Memory B cell (primary cell): ENCODE measurements around the gene NPC2.
"Not testable (repeated sequence)": the region's sequence is repeated elsewhere in the genome, so short reads cannot be mapped to it uniquely, and the experiment has no call there.

Source experiments
- ATAC-seq: fragments of 150-1000 bp; cut with Tn5 transposase; 2 replicates; pipeline ENCODE4 v1.10.0; 2021; ENCODE audit warnings: low read depth, mild to moderate bottlenecking, moderate library complexity
- DNase-seq, 2 donors: peaks; one replicate each; pipeline ENCODE4 v3.0.0; 2022; ENCODE audit warnings: low spot score in 2 of 2
- H3K27ac Mint-ChIP-seq: one replicate; pipeline ENCODE4 v1.8.0; 2022; ENCODE audit warnings: mild to moderate bottlenecking, moderate library complexity, mixed read lengths
- H3K27me3 Mint-ChIP-seq: one replicate; pipeline ENCODE4 v1.8.0; 2022; ENCODE audit warnings: mixed read lengths
- H3K36me3 Mint-ChIP-seq: one replicate; pipeline ENCODE4 v1.8.0; 2022; ENCODE audit warnings: mild to moderate bottlenecking, mixed read lengths
- H3K4me1 Mint-ChIP-seq: one replicate; pipeline ENCODE4 v1.8.0; 2022; ENCODE audit warnings: mixed read lengths
- H3K4me3 Mint-ChIP-seq: one replicate; pipeline ENCODE4 v1.8.0; 2022; ENCODE audit warnings: mild to moderate bottlenecking, moderate library complexity, mixed read lengths
- H3K9me3 Mint-ChIP-seq: one replicate; pipeline ENCODE4 v1.8.0; 2022; ENCODE audit warnings: mixed read lengths

Gene NPC2

DNA sequence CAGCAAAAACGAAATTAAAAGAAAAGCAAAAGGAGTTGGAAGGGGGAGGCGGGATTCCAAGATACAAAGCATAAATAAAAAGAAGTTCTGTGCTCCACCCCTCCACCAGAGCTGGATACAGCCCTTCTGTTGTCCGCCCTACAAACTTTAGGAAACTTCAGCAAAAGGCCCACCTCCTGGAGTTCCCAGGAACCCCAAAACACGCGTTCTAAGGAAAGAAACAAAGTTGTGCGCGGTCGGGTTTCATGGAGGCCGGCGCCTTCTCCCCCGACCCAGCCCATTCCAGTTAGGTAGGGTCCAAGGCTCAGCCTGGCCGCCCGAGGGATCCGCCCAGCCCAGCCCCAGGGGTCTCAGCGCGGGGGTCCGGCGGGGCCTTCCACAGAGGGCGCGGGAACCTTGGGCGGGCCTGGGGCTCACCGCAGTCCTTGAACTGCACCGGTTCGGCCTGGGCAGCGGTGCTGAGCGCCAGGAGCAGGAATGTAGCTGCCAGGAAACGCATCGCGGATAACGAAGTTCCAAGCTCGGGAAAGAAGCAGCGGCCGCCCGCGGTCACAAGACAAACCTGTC, at the start of gene NPC2:
TSS of gene NPC2 (minus strand) at position 530 of the 567 bp plus-strand sequence. CDS start at position 499, 31 bp downstream.
- no peak within 1 kb of the TSS for H3K4me3 Mint-ChIP-seq
- peaks cover 2% of the 10 kb centered on the region for H3K36me3 Mint-ChIP-seq
- DNase-seq (no peak), ATAC-seq (no peak)
- H3K27ac Mint-ChIP-seq: no peak within 1 kb of the TSS
- no peaks in the 10 kb centered on the region for H3K27me3 Mint-ChIP-seq
- peaks cover 22% of the 10 kb centered on the region for H3K4me1 Mint-ChIP-seq
- H3K9me3 Mint-ChIP-seq: no peaks in the 10 kb centered on the region

DNA sequence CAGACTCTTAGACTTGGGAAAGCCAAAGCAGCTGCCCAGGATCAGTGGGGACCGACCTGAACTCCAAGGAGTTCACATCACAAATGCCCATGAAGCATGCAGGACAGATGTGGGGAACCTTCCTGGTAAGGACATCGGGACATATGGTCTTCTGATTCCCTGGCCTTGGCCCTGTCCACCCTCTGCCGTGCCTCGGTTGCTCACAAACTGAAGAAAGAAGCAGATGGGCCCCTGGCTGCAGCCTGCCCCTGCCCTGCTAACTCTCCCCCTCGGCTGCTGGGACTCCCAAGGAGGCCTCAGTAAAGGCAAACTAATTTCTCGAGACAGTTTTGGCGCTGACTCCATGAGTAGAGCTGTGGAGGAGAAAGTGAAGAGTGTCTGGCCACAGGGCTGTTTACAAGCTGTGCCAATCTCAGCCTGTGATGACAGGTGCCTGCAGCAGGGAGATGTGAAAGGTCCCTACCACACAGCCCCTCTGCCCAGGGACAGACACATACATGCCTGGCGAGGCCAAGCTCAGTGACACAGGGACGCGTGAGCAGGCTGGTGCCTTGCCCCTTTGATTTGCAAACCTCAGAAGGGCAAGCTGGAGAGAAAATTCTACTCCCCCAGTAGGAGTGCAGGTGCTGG, 49.1 kb upstream of the NPC2 start:
- no peak overlapping the region for H3K4me3 Mint-ChIP-seq
- ATAC-seq (no peak), DNase-seq (no peak)
- peaks cover 13% of the 10 kb centered on the region for H3K27me3 Mint-ChIP-seq
- no peak overlapping the region for H3K27ac Mint-ChIP-seq
- no peaks in the 10 kb centered on the region for H3K4me1 Mint-ChIP-seq
- H3K9me3 Mint-ChIP-seq: no peaks in the 10 kb centered on the region
- H3K36me3 Mint-ChIP-seq: no peaks in the 10 kb centered on the region

DNA sequence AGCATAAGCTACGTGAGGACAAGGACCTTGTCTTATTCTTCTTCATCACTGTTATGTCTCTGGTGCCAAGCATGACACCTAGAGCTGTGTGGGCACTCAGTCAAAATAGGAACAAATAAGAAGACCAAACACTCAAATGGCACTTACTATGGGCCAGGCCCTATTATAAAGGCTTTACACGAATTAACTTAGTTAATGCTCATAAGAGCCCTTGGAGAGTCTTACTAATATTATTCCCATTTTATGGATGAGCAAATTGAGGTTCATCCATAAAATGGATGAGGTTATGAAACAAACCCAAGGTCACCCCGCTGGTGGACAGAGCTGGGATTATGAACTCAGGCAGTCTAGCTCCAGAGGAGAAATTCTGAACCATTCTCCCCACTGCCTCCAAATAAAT, 48.1 kb upstream of the NPC2 start:
- Mint-ChIP-seq H3K4me1 (no peaks in the 10 kb centered on the region), H3K27ac (no peak overlapping the region), H3K4me3 (no peak overlapping the region), H3K9me3 (no peaks in the 10 kb centered on the region), H3K27me3 (peaks cover 13% of the 10 kb centered on the region), H3K36me3 (no peaks in the 10 kb centered on the region)
- ATAC-seq: no peak
- no peak for DNase-seq

DNA sequence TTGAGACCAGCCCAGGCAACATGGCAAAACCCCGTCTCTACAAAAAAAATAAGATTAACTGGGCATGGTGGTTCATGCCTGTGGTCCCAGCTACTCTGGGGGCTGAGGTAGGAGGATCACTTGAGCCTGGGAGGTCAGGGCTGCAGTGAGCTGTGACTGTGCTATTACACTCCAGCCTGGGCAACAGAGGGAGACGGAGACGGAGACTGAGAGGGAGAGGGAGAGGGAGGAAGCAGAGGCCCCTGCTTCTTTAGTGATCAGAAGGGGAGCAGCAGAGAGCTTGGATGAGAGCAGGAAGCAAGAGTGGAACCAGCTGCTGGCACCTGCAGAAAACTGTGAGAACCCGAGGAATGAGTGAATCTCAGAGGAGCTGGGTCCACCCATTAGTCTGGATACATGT, 46.4 kb upstream of the NPC2 start:
- Mint-ChIP-seq H3K4me1 (no peaks in the 10 kb centered on the region), H3K27me3 (peaks cover 11% of the 10 kb centered on the region), H3K9me3 (no peaks in the 10 kb centered on the region), H3K36me3 (no peaks in the 10 kb centered on the region), H3K4me3 (no peak overlapping the region), H3K27ac (no peak overlapping the region)
- ATAC-seq (no peak), DNase-seq (no peak)

DNA sequence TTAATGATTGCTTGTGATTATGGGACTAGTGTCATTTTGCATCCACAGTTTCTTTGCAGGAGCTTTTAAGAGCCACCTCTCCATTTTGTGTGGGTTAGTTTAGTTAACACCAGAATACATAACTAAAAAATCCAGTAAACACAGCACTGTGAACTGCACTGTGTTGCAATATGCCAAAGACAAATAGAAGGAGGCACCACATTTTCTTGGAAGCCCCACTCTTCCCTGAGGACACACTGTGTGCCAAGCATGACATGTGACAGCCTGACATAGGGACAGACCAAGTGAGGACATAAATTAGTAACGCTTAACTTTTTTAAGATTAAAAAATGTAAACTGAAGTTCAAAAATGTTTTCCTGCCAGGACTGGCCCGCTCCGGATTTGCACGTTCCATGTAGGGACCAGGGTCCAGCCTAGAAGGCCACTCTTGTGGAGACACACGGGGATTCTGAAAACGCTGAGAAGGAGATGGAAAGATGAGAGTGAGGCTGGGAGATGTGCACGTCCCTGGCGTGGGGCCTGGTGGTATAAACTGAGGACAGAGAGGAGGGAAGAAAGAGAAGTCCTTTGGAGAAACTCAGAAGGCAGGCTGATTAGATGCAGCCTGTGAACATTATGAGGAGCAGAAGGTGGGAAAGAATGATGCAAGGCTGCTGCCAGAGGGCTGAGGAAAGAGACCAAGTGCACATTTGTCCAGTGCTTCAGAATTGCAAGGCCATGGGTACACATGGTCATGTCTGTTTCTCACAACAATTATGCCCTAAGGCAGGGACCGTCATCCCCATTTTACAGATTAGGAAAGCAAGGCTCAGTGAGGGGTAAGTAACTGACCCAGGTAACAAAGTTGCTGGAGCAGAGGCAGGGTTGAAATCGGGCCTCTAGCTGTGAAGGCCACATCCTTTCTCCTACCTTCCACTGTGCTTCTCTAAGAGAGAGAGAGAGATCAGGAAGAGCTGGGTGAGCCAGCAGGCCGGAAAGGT, 45.6 kb upstream of the NPC2 start:
- Mint-ChIP-seq H3K27ac (no peak overlapping the region), H3K27me3 (peaks cover 10% of the 10 kb centered on the region), H3K9me3 (no peaks in the 10 kb centered on the region), H3K36me3 (no peaks in the 10 kb centered on the region), H3K4me1 (no peaks in the 10 kb centered on the region), H3K4me3 (no peak overlapping the region)
- ATAC-seq (no peak), DNase-seq (no peak)

DNA sequence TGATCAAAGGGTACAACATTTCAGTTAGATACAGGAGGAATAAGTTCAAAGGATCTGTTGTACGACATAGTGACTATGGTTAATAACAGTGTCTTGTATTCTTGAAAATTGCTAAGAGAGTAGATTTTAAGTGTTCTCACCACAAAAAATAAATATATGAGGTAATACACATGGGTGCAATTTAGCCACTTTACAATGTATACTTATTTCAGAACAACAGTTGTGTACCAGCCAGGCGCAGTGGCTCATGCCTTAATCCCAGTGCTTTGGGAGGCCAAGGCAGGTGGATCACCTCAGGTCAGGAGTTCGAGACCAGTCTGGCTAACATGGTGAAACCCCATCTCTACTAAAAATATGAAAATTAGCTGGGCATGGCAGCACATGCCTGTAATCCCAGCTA, 43.2 kb upstream of the NPC2 start:
- H3K9me3 Mint-ChIP-seq, H3K27ac Mint-ChIP-seq, ATAC-seq, DNase-seq, H3K36me3 Mint-ChIP-seq, H3K4me1 Mint-ChIP-seq, H3K4me3 Mint-ChIP-seq, H3K27me3 Mint-ChIP-seq: not testable (repeated sequence)

DNA sequence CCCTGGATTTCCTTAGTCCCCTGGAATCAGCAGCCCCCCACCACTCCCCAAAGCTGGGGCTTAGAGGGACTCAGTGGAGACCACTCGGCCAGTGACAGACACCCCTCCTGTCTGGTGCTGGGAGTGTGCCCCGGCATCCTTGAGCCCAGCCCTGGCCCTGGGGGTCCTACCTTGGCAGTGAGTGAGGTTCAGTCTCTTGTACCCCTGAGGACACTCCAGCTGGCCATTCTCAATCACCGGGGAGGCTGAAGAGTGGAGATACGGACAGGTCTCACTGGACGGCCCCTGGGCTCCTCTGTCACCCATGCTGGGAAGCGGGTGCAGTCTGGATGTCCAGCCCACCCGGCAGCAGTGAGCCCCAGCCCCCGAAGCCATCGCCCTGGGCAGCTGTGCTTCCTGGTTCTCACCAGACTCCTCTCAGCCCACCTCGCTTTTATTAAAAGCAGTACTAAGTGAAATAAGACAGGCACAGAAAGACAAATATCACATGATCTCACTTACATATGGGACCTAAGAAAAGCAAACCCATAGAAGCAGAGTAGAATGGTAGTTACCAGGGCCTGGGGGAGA, 42.7 kb upstream of the NPC2 start:
- Mint-ChIP-seq H3K4me3 (no peak overlapping the region), H3K36me3 (no peaks in the 10 kb centered on the region), H3K9me3 (no peaks in the 10 kb centered on the region), H3K27ac (no peak overlapping the region), H3K27me3 (peaks cover 6% of the 10 kb centered on the region), H3K4me1 (peaks cover 2% of the 10 kb centered on the region)
- DNase-seq: no peak
- ATAC-seq: no peak

DNA sequence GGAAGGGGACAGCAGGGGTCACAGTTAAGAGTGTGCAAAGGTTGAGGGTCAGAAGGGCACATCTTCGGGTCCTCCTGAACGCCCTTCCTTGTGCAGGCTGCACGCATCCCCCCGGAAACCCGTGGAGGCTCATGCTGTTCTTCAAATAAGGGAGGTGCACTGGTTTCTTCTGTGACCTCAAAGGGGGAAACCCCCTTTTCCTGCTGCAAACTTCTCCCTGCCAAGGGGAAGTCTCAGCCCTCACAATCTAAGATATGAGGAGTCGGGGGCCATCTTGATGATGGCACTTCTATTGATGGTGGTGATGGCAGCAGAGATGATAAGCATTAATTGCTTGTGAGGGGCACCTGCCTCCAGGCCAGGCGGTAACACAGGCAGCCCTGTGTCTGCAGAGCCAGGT, 40.5 kb upstream of the NPC2 start:
- DNase-seq (no peak), ATAC-seq (no peak)
- Mint-ChIP-seq H3K36me3 (no peaks in the 10 kb centered on the region), H3K4me1 (peaks cover 2% of the 10 kb centered on the region), H3K9me3 (no peaks in the 10 kb centered on the region), H3K27me3 (peaks cover 1% of the 10 kb centered on the region), H3K4me3 (no peak overlapping the region), H3K27ac (no peak overlapping the region)

DNA sequence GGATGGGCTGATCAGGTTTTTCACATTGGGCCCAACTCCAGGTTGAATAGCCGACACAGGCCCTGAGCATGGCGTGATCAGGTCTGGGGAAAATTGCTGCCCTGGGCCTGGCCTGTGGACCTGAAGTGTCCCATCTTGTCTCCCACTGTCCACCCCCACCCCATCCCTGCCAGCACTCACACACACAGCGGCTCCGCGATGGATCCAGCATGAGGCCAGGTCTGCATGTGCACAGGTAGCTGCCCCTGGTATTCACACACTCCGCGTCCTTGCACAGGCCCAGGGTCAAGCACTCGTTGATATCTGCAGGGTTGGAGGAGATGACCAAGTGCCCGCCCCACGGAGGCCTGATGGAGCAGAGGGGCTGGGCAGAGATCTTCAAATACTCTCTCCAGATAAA, 39.1 kb upstream of the NPC2 start:
- H3K36me3 Mint-ChIP-seq: no peaks in the 10 kb centered on the region
- no peak for DNase-seq
- peaks cover 1% of the 10 kb centered on the region for H3K27me3 Mint-ChIP-seq
- H3K4me1 Mint-ChIP-seq: peaks cover 2% of the 10 kb centered on the region
- no peaks in the 10 kb centered on the region for H3K9me3 Mint-ChIP-seq
- no peak overlapping the region for H3K27ac Mint-ChIP-seq
- no peak for ATAC-seq
- no peak overlapping the region for H3K4me3 Mint-ChIP-seq

DNA sequence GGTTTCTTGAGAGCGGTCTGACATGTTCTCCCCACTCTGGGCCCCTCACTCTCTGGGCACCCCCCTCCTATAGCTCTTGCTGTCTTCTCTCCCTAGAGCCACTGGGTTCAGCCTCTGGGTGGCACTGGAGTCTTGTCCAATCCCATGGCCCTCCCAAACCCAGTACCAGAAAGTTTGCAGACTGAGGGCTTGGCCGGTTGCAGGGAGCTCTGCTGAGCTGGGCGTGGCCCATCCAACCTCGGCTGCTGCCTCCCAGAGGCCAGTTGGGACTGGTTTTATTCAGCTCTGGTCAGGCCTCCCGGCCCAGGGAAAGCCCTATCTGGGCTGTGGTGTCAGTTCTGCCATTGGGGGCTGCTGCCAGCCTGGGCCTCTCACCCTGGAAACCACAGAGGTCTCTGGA, 38.4 kb upstream of the NPC2 start:
- H3K36me3 Mint-ChIP-seq: no peaks in the 10 kb centered on the region
- H3K4me3 Mint-ChIP-seq: no peak overlapping the region
- DNase-seq: no peak
- peaks cover 3% of the 10 kb centered on the region for H3K4me1 Mint-ChIP-seq
- no peak for ATAC-seq
- H3K27ac Mint-ChIP-seq: no peak overlapping the region
- peaks cover 2% of the 10 kb centered on the region for H3K27me3 Mint-ChIP-seq
- no peaks in the 10 kb centered on the region for H3K9me3 Mint-ChIP-seq

DNA sequence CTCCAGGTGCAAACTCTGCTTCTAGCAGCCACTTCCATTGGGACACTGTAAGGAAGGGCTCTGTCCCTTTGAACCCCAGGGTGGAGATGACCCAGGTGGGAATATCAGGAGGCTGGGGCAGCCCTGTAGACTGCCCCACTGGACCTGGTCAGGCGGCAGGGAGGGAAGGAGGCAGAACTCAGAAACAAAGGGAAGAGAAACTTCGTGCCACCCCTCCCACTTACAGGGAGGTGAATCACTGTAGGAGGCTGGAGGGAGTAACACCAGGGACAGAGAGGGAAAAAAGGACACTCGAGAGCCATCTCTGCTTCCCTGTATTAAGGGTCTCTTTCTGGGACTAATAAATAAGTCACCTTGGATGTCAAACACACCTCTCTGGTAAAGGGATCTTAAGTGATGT, 37.9 kb upstream of the NPC2 start:
- Mint-ChIP-seq H3K27me3 (peaks cover 5% of the 10 kb centered on the region), H3K27ac (no peak overlapping the region), H3K9me3 (no peaks in the 10 kb centered on the region), H3K4me3 (no peak overlapping the region), H3K36me3 (no peaks in the 10 kb centered on the region), H3K4me1 (peaks cover 8% of the 10 kb centered on the region)
- DNase-seq (no peak), ATAC-seq (no peak)

DNA sequence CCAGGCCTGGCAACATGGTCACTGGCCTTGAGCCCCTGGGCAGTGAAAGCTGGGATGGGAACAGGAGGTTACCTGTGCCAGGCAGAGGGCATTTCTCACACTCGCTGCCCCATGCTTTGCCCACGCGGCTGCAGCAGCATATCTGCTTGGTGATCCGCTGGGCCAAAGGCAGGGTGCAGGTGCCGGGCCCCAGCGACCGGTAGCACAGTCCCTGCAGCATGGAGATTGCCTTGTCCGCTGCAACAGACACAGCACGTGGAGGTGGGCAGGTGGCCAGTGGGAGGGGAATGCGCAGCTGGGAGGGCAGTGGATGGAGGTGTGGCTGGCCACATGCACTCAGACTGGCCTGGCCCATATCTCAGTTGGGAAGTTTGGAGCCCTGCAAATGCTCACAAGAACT, 35.8 kb upstream of the NPC2 start:
- Mint-ChIP-seq H3K27me3 (peaks cover 5% of the 10 kb centered on the region), H3K36me3 (no peaks in the 10 kb centered on the region), H3K4me1 (peaks cover 16% of the 10 kb centered on the region), H3K27ac (no peak overlapping the region), H3K9me3 (no peaks in the 10 kb centered on the region), H3K4me3 (no peak overlapping the region)
- no peak for DNase-seq
- ATAC-seq: no peak

DNA sequence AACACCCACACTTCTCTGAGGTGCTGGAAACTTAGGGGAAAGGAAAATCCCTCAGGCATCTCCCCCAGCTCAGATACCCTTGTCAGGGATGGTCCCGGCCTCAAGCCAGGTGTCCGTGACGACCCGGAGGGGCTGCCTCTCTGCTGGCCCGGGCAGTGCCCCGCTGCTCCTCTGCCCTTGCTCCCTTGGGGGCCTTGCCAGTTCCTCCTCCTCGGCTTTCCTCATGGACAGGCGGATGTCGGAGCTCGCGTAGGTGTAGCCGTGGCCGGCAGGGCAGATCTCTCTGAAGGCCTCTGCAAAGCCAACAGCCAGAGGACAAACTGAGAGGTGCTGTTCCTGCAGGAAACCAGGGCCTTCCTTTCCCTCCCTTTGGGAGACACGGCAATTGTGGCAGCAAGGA, 35.3 kb upstream of the NPC2 start:
- Mint-ChIP-seq H3K4me1 (peaks cover 16% of the 10 kb centered on the region), H3K27me3 (peaks cover 6% of the 10 kb centered on the region), H3K4me3 (no peak overlapping the region), H3K9me3 (no peaks in the 10 kb centered on the region), H3K27ac (no peak overlapping the region), H3K36me3 (no peaks in the 10 kb centered on the region)
- ATAC-seq (no peak), DNase-seq (no peak)

DNA sequence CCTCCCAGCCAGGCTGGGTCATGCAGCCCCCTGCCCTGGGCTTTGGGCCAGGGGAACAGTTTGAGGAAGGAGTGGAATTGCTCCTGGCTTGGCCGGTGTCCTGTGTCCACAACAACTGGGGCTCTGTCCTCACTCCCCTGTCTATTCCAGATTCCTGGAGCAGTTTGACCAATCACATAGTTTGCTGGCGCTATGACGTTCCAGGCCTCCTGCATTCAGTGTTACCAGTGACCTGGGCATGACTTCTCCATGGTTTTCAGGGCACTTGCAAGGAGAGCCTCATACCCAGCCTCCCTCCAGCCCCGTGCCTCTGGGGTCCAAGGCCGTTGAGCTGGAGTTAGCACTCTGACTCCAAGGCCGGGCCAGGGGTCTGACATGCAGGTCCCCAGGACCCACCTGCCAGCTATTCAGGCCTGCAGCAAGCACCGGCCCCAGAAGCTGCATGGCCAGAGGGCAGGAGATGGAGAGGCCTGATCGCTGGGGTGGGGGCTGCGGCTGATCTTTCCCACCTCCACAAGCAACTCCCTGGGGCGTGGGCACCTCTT, 34.7 kb upstream of the NPC2 start:
- Mint-ChIP-seq H3K9me3 (no peaks in the 10 kb centered on the region), H3K36me3 (no peaks in the 10 kb centered on the region), H3K4me3 (no peak overlapping the region), H3K27me3 (peaks cover 11% of the 10 kb centered on the region), H3K27ac (no peak overlapping the region), H3K4me1 (peaks cover 14% of the 10 kb centered on the region)
- DNase-seq (no peak), ATAC-seq (no peak)
